GM10266 (cell line): Measurements from ENCODE around the gene AHRR.

ENCODE experiments used
- DNase-seq: peaks from one replicate; pipeline ENCODE4 v3.0.0; 2012; ENCODE audit errors: extremely low spot score
- CTCF ChIP-seq: IDR thresholded peaks from 2 replicates; pipeline ENCODE4 v1.5.1; 2012; ENCODE audit warnings: mild to moderate bottlenecking, low read depth; ENCODE audit not compliant: control insufficient read depth, insufficient read depth; ENCODE audit errors: missing control alignments

The AHRR gene

GRCh38 chr5:370959-371810 lies 49.7 kb downstream of the AHRR start:
- DNase-seq = no peak
- no peak for TF ChIP-seq CTCF

GRCh38 chr5:371811-372555 lies 50.5 kb downstream of the AHRR start:
- DNase-seq = no peak
- TF ChIP-seq CTCF = no peak

GRCh38 chr5:372556-372995 lies 51.1 kb downstream of the AHRR start:
- no peak for DNase-seq
- TF ChIP-seq CTCF = no peak

- no peak for DNase-seq
- TF ChIP-seq CTCF = no peak
Observed at GRCh38 chr5:372996-373709, 51.6 kb downstream of the AHRR start.

- no peak for TF ChIP-seq CTCF
- DNase-seq = peak; percentile 91
Observed at GRCh38 chr5:373710-374602, 52.4 kb downstream of the AHRR start.

- no peak for DNase-seq
- TF ChIP-seq CTCF = no peak
Observed at GRCh38 chr5:374631-375335, 53.3 kb downstream of the AHRR start.
